ENCODE data around the gene NDUFA5.

The NDUFA5 gene

DNA sequence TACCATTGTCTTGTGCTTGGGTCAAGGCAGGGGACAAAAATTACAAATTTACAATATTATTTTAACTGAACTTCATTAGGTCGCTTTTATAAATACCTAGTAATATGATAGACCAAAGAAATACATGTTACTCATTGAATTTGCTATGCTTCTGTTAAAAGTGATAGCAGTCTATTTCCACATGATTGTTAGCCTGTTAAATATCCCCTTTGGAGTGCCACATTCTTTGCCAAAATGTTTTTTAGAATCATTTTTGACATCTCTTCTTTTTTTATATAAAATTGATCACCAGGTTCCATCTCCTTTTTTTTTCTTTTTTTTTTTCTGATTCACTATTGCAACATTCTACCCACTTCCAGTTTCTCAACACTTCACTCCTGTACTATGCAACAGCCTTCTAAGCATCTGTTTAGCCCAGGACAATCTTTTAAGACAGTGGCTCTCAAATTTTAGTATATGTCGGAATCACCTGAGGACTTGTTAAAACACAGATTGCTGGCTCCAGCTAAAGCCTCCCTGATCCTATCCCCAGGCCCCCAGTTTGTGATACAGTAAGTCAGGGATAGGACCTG is 16.4 kb upstream of the NDUFA5 start:
- DNase-seq (ENCODE audit: low read depth): no peak
- no peak overlapping the region for H3K4me3 ChIP-seq (ENCODE audit: low read length)
- TF ChIP-seq, protein P1, sequence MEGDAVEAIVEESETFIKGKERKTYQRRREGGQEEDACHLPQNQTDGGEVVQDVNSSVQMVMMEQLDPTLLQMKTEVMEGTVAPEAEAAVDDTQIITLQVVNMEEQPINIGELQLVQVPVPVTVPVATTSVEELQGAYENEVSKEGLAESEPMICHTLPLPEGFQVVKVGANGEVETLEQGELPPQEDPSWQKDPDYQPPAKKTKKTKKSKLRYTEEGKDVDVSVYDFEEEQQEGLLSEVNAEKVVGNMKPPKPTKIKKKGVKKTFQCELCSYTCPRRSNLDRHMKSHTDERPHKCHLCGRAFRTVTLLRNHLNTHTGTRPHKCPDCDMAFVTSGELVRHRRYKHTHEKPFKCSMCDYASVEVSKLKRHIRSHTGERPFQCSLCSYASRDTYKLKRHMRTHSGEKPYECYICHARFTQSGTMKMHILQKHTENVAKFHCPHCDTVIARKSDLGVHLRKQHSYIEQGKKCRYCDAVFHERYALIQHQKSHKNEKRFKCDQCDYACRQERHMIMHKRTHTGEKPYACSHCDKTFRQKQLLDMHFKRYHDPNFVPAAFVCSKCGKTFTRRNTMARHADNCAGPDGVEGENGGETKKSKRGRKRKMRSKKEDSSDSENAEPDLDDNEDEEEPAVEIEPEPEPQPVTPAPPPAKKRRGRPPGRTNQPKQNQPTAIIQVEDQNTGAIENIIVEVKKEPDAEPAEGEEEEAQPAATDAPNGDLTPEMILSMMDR (conservative IDR thresholded peaks at IDR 0.05; ENCODE audit: low read length): no peak

GRCh38 chr7:123573341-123573740 is 15.7 kb upstream of the NDUFA5 start:
- DNase-seq (ENCODE audit: low read depth): no peak
- TF ChIP-seq, protein P1 (conservative IDR thresholded peaks at IDR 0.05; ENCODE audit: low read length): no peak
- no peak overlapping the region for H3K4me3 ChIP-seq (ENCODE audit: low read length)

DNA sequence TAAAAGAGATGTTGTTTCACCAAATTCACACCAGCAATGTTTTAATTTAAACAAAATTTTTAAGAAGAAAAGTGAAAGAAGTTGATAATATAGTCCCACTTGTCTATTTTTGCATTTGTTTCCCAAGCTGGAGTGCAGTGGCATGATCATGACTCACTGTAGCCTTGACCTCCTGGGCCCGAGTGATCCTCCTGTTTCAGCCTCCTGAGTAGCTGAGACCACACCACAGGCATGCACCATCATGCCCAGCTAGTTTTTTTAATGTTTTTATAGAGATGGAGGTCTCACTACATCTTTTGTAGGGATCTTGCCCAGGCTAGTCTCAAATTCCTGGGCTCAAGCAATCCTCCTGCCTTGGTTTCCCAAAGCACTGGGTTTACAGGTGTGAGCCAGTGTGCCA is 14.1 kb upstream of the NDUFA5 start:
- no peak overlapping the region for H3K4me3 ChIP-seq (ENCODE audit: low read length)
- no peak for DNase-seq (ENCODE audit: low read depth)
- TF ChIP-seq, protein P1 (conservative IDR thresholded peaks at IDR 0.05; ENCODE audit: low read length): no peak

- DNase-seq (ENCODE audit: low read depth): no peak
- H3K4me3 ChIP-seq (ENCODE audit: low read length): no peak overlapping the region
- TF ChIP-seq, protein P1 (conservative IDR thresholded peaks at IDR 0.05; ENCODE audit: low read length): no peak
Observed at GRCh38 chr7:123571187-123571586, 13.6 kb upstream of the NDUFA5 start.

- no peak overlapping the region for H3K4me3 ChIP-seq (ENCODE audit: low read length)
- TF ChIP-seq, protein P1 (conservative IDR thresholded peaks at IDR 0.05; ENCODE audit: low read length): no peak
- DNase-seq (ENCODE audit: low read depth): no peak
Observed at GRCh38 chr7:123570390-123571182, 13.0 kb upstream of the NDUFA5 start.

- no peak overlapping the region for H3K4me3 ChIP-seq (ENCODE audit: low read length)
- TF ChIP-seq, protein P1 (conservative IDR thresholded peaks at IDR 0.05; ENCODE audit: low read length): no peak
- no peak for DNase-seq (ENCODE audit: low read depth)
Observed at GRCh38 chr7:123569352-123570010, 11.9 kb upstream of the NDUFA5 start.

Measured in AG10803 (cell line).